ENCODE data around the gene AZIN2. TPM values are rescaled to one million over a fixed set of nuclear protein-coding genes. Genes with fewer than 3 reads are reported as not detected.

Gene AZIN2
- total and polyA plus RNA-seq, 2 of the 13 experiments (the other 11 are each of a cell fraction or from before 2014, with no cell fraction given): 1.7 to 3.5 TPM

DNA sequence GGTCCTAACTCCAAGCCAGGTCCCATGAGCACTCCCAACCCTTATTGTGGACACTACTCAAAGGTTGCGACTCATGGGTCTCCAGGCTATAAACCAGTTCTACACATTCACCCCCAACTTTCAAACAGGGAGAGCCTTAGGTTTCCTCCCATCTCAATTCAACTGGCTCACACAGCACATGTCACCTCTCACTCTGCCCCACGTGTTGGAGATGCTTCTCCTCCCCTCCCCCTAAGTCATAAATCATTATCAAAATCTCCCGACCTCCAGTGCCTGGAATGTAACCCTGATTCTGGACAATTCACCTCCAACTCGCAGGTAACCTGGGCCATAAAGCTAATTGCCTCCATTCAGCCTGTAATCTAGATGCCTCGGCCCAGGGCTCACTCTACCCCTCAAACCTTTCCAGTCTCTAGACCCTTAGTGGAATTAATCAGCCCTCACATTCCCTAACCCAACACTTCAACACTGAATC is 44.9 kb upstream of the AZIN2 start:
- ATAC-seq (peak; percentile 33), FAIRE-seq (no peak), DNase-seq (ENCODE audit: low spot score) (peak; percentile 37)
- H4K20me1 ChIP-seq (ENCODE audit: insufficient read depth, low read length): peaks cover 20% of the 10 kb centered on the region; the same call in 1 of the 2 replicates
- H3K4me2 ChIP-seq (ENCODE audit: low read depth, low read length): peak overlapping the region; percentile 99
- no peaks in the 10 kb centered on the region for H3K27me3 ChIP-seq (ENCODE audit: control insufficient read depth in 1 of 2, insufficient read depth in 2 of 2, low read length in 2 of 2)
- peaks cover 79% of the 10 kb centered on the region for H3K4me1 ChIP-seq (ENCODE audit: insufficient read depth, low read length)
- in situ Hi-C loops (cut with HindIII; ENCODE audit: extremely low pct_ligation_motif_present, low pct_unique_long_range_greater_than_20kb) (no loop called here), intact Hi-C loops (cut with micrococcal nuclease; ENCODE audit: unreplicated experiment) (loop anchor here (2.0 to 5.0 kb wide), 2 partner anchors 19 to 104 kb away; no protein-coding TSS in a partner anchor)
- POLR2A ChIA-PET: interaction anchor here (1.5 kb wide), 1 partner anchor 11 kb away, joined by 7 read pairs; no protein-coding TSS in a partner anchor
- no peak overlapping the region for H2AFZ ChIP-seq (ENCODE audit: low read length)
- peaks cover 2 to 18% of the 10 kb centered on the region in 2 experiments; a peak in 3 of 5 replicates for H3K36me3 ChIP-seq (replicated peaks in 1 of 2; ENCODE audit: control insufficient read depth in 1 of 2, insufficient read depth in 2 of 2, low read length in 2 of 2)
- CTCF ChIA-PET (ENCODE audit: low intra/inter-chr PET ratio, low total read pairs): no interaction called here
- 2% methylated on average over 5 of the region's 5 CpGs for WGBS (ENCODE audit: low lambda C conversion rate)
- H3K9me3 ChIP-seq (ENCODE audit: low read length): no peaks in the 10 kb centered on the region
- H3K9ac ChIP-seq (ENCODE audit: insufficient read depth, low read depth, low read length): peak overlapping the region; percentile 81
- TSS peak; percentile 71 for BruUV-seq (replicated peaks)
- peak overlapping the region; percentile 76 for H3K27ac ChIP-seq (ENCODE audit: extremely low read length, insufficient read depth, low read length)
- H3K4me3 ChIP-seq (replicated peaks in 1 of 3; ENCODE audit: insufficient read depth in 1 of 3, low read depth in 2 of 3, low read length in 3 of 3): peak overlapping the region; percentile 77 to 86 (median 85)
- peaks cover 54% of the 10 kb centered on the region for H3K79me2 ChIP-seq (ENCODE audit: insufficient read depth, low read length)
- no peak for TF ChIP-seq ZNF264 (CRISPR knock-in tag; IDR thresholded peaks at IDR 0.05)
- no peak for TF ChIP-seq STAT5B (CRISPR knock-in tag; IDR thresholded peaks at IDR 0.05)
- no peak for TF ChIP-seq SETDB1 (CRISPR knock-in tag; IDR thresholded peaks at IDR 0.05; ENCODE audit: borderline replicate concordance)
- no peak for TF ChIP-seq BATF2 (CRISPR knock-in tag; IDR thresholded peaks at IDR 0.05)
- no peak for TF ChIP-seq RARG (CRISPR knock-in tag; IDR thresholded peaks at IDR 0.05; ENCODE audit: low read depth)
- TF ChIP-seq, protein P1, sequence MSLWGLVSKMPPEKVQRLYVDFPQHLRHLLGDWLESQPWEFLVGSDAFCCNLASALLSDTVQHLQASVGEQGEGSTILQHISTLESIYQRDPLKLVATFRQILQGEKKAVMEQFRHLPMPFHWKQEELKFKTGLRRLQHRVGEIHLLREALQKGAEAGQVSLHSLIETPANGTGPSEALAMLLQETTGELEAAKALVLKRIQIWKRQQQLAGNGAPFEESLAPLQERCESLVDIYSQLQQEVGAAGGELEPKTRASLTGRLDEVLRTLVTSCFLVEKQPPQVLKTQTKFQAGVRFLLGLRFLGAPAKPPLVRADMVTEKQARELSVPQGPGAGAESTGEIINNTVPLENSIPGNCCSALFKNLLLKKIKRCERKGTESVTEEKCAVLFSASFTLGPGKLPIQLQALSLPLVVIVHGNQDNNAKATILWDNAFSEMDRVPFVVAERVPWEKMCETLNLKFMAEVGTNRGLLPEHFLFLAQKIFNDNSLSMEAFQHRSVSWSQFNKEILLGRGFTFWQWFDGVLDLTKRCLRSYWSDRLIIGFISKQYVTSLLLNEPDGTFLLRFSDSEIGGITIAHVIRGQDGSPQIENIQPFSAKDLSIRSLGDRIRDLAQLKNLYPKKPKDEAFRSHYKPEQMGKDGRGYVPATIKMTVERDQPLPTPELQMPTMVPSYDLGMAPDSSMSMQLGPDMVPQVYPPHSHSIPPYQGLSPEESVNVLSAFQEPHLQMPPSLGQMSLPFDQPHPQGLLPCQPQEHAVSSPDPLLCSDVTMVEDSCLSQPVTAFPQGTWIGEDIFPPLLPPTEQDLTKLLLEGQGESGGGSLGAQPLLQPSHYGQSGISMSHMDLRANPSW (CRISPR knock-in tag; IDR thresholded peaks at IDR 0.05; ENCODE audit: borderline replicate concordance): no peak
- TF ChIP-seq FOXC1 (CRISPR knock-in tag; IDR thresholded peaks at IDR 0.05; ENCODE audit: borderline replicate concordance): no peak
- no peak for TF ChIP-seq FOXK2 (IDR thresholded peaks at IDR 0.05)
- TF ChIP-seq ZNF207 (IDR thresholded peaks at IDR 0.05; ENCODE audit: borderline replicate concordance): no peak
- no peak for TF ChIP-seq ZNF7 (CRISPR knock-in tag; IDR thresholded peaks at IDR 0.05)
- TF ChIP-seq, protein P2, sequence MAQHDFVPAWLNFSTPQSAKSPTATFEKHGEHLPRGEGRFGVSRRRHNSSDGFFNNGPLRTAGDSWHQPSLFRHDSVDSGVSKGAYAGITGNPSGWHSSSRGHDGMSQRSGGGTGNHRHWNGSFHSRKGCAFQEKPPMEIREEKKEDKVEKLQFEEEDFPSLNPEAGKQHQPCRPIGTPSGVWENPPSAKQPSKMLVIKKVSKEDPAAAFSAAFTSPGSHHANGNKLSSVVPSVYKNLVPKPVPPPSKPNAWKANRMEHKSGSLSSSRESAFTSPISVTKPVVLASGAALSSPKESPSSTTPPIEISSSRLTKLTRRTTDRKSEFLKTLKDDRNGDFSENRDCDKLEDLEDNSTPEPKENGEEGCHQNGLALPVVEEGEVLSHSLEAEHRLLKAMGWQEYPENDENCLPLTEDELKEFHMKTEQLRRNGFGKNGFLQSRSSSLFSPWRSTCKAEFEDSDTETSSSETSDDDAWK (CRISPR knock-in tag; IDR thresholded peaks at IDR 0.05): no peak
- TF ChIP-seq TARDBP (CRISPR knock-in tag; IDR thresholded peaks at IDR 0.05): no peak
- TF ChIP-seq FOXJ3 (CRISPR knock-in tag; IDR thresholded peaks at IDR 0.05; ENCODE audit: borderline replicate concordance): no peak
- no peak for TF ChIP-seq SNRNP70 (IDR thresholded peaks at IDR 0.05; ENCODE audit: low read depth, low read length)
- no peak for TF ChIP-seq HCFC1 (IDR thresholded peaks at IDR 0.05; ENCODE audit: low read depth, low read length)
- TF ChIP-seq KAT7 (CRISPR knock-in tag; IDR thresholded peaks at IDR 0.05; ENCODE audit: borderline replicate concordance): no peak
- TF ChIP-seq ZNF605 (CRISPR knock-in tag; IDR thresholded peaks at IDR 0.05): no peak
- TF ChIP-seq ZNF276 (CRISPR knock-in tag; IDR thresholded peaks at IDR 0.05; ENCODE audit: low read depth): no peak

Measured in HepG2 (cell line).